ENCODE measurements around the gene YWHAG.
"Not testable (repeated sequence)": the region's sequence is repeated elsewhere in the genome, so short reads cannot be mapped to it uniquely, and the experiment has no call there.

The YWHAG gene

GRCh38 chr7:76303202-76304147 is 55.3 kb downstream of the YWHAG start:
- H3K27me3 ChIP-seq (ENCODE audit: insufficient read depth, low read length): no peaks in the 10 kb centered on the region
- peaks cover 21% of the 10 kb centered on the region for H3K4me1 ChIP-seq (ENCODE audit: insufficient read depth, low read length)
- H2AFZ ChIP-seq (ENCODE audit: low read depth, low read length): no peak overlapping the region
- no peaks in the 10 kb centered on the region for H3K36me3 ChIP-seq (ENCODE audit: insufficient read depth, low read length)
- no peaks in the 10 kb centered on the region for H3K9me3 ChIP-seq (ENCODE audit: low read length)
- H3K4me3 ChIP-seq (ENCODE audit: low read length): peak overlapping the region; percentile 46

- H3K4me3 ChIP-seq (ENCODE audit: low read length): peak within 1 kb of the TSS; percentile 46
- H3K9me3 ChIP-seq (ENCODE audit: low read length): no peaks in the 10 kb centered on the region
- no peaks in the 10 kb centered on the region for H3K36me3 ChIP-seq (ENCODE audit: insufficient read depth, low read length)
- peak within 1 kb of the TSS; percentile 80 for H2AFZ ChIP-seq (ENCODE audit: low read depth, low read length)
- H3K27me3 ChIP-seq (ENCODE audit: insufficient read depth, low read length): no peaks in the 10 kb centered on the region
- peaks cover 21% of the 10 kb centered on the region for H3K4me1 ChIP-seq (ENCODE audit: insufficient read depth, low read length)
These were observed 56.2 kb downstream of the YWHAG start, which contains the start of gene HSPB1 for GRCh38 chr7:76302347-76303201. TSS of gene HSPB1 (plus strand) at chr7:76302673. CDS start at chr7:76302713, 40 bp downstream.

GRCh38 chr7:76301000-76301399 is 57.8 kb downstream of the YWHAG start:
- Histone ChIP-seq H3K4me1 (ENCODE audit: insufficient read depth, low read length) (peaks cover 8% of the 10 kb centered on the region), H3K27me3 (ENCODE audit: insufficient read depth, low read length) (no peaks in the 10 kb centered on the region), H3K9me3 (ENCODE audit: low read length) (no peaks in the 10 kb centered on the region), H2AFZ (ENCODE audit: low read depth, low read length) (no peak overlapping the region), H3K36me3 (ENCODE audit: insufficient read depth, low read length) (no peaks in the 10 kb centered on the region), H3K4me3 (ENCODE audit: low read length) (no peak overlapping the region)

GRCh38 chr7:76300166-76300731 is 58.5 kb downstream of the YWHAG start:
- no peaks in the 10 kb centered on the region for H3K36me3 ChIP-seq (ENCODE audit: insufficient read depth, low read length)
- no peak overlapping the region for H3K4me3 ChIP-seq (ENCODE audit: low read length)
- H3K9me3 ChIP-seq (ENCODE audit: low read length): no peaks in the 10 kb centered on the region
- H3K4me1 ChIP-seq (ENCODE audit: insufficient read depth, low read length): peaks cover 8% of the 10 kb centered on the region
- no peaks in the 10 kb centered on the region for H3K27me3 ChIP-seq (ENCODE audit: insufficient read depth, low read length)
- H2AFZ ChIP-seq (ENCODE audit: low read depth, low read length): no peak overlapping the region

- no peaks in the 10 kb centered on the region for H3K9me3 ChIP-seq (ENCODE audit: low read length)
- H3K4me3 ChIP-seq (ENCODE audit: low read length): no peak overlapping the region
- no peaks in the 10 kb centered on the region for H3K27me3 ChIP-seq (ENCODE audit: insufficient read depth, low read length)
- no peaks in the 10 kb centered on the region for H3K36me3 ChIP-seq (ENCODE audit: insufficient read depth, low read length)
- peaks cover 9% of the 10 kb centered on the region for H3K4me1 ChIP-seq (ENCODE audit: insufficient read depth, low read length)
- no peak overlapping the region for H2AFZ ChIP-seq (ENCODE audit: low read depth, low read length)
These were observed 61.7 kb downstream of the YWHAG start for GRCh38 chr7:76296743-76297740.

- Histone ChIP-seq H2AFZ (ENCODE audit: low read depth, low read length) (peak overlapping the region; percentile 82), H3K4me1 (ENCODE audit: insufficient read depth, low read length) (peaks cover 15% of the 10 kb centered on the region), H3K36me3 (ENCODE audit: insufficient read depth, low read length) (no peaks in the 10 kb centered on the region), H3K27me3 (ENCODE audit: insufficient read depth, low read length) (no peaks in the 10 kb centered on the region), H3K9me3 (ENCODE audit: low read length) (no peaks in the 10 kb centered on the region), H3K4me3 (ENCODE audit: low read length) (no peak overlapping the region)
These were observed 64.3 kb downstream of the YWHAG start for GRCh38 chr7:76294344-76295024.

- no peaks in the 10 kb centered on the region for H3K36me3 ChIP-seq (ENCODE audit: insufficient read depth, low read length)
- no peak overlapping the region for H3K4me3 ChIP-seq (ENCODE audit: low read length)
- no peaks in the 10 kb centered on the region for H3K9me3 ChIP-seq (ENCODE audit: low read length)
- H3K4me1 ChIP-seq (ENCODE audit: insufficient read depth, low read length): peaks cover 16% of the 10 kb centered on the region
- H3K27me3 ChIP-seq (ENCODE audit: insufficient read depth, low read length): no peaks in the 10 kb centered on the region
- no peak overlapping the region for H2AFZ ChIP-seq (ENCODE audit: low read depth, low read length)
These were observed 65.3 kb downstream of the YWHAG start for GRCh38 chr7:76293407-76293901.

- not testable (repeated sequence) for H2AFZ ChIP-seq (ENCODE audit: low read depth, low read length); H3K4me3 ChIP-seq (ENCODE audit: low read length); H3K9me3 ChIP-seq (ENCODE audit: low read length); H3K27me3 ChIP-seq (ENCODE audit: insufficient read depth, low read length); H3K36me3 ChIP-seq (ENCODE audit: insufficient read depth, low read length)
- peaks cover 16% of the 10 kb centered on the region for H3K4me1 ChIP-seq (ENCODE audit: insufficient read depth, low read length)
These were observed 65.9 kb downstream of the YWHAG start for GRCh38 chr7:76292911-76293310.

- Histone ChIP-seq H3K36me3 (ENCODE audit: insufficient read depth, low read length) (no peaks in the 10 kb centered on the region), H3K4me1 (ENCODE audit: insufficient read depth, low read length) (peaks cover 16% of the 10 kb centered on the region), H3K9me3 (ENCODE audit: low read length) (no peaks in the 10 kb centered on the region), H3K27me3 (ENCODE audit: insufficient read depth, low read length) (no peaks in the 10 kb centered on the region), H3K4me3 (ENCODE audit: low read length) (peak overlapping the region; percentile 32), H2AFZ (ENCODE audit: low read depth, low read length) (peak overlapping the region; percentile 78)
These were observed 66.6 kb downstream of the YWHAG start for GRCh38 chr7:76292213-76292573.

- Histone ChIP-seq H3K4me3 (ENCODE audit: low read length) (peak overlapping the region; percentile 32), H3K27me3 (ENCODE audit: insufficient read depth, low read length) (no peaks in the 10 kb centered on the region)
These were observed 67.2 kb downstream of the YWHAG start for GRCh38 chr7:76291351-76292212.

GRCh38 chr7:76290847-76291350 is 67.9 kb downstream of the YWHAG start:
- H3K36me3 ChIP-seq (ENCODE audit: insufficient read depth, low read length); H3K27me3 ChIP-seq (ENCODE audit: insufficient read depth, low read length); H2AFZ ChIP-seq (ENCODE audit: low read depth, low read length); H3K4me3 ChIP-seq (ENCODE audit: low read length); H3K9me3 ChIP-seq (ENCODE audit: low read length): not testable (repeated sequence)
- peaks cover 16% of the 10 kb centered on the region for H3K4me1 ChIP-seq (ENCODE audit: insufficient read depth, low read length)

More at GRCh38 chr7:76291351-76292212, 67.2 kb downstream of the YWHAG start:
- no peaks in the 10 kb centered on the region for H3K9me3 ChIP-seq (ENCODE audit: low read length)
- H3K36me3 ChIP-seq (ENCODE audit: insufficient read depth, low read length): no peaks in the 10 kb centered on the region
- peaks cover 16% of the 10 kb centered on the region for H3K4me1 ChIP-seq (ENCODE audit: insufficient read depth, low read length)
- peak overlapping the region; percentile 78 for H2AFZ ChIP-seq (ENCODE audit: low read depth, low read length)
